Astrocyte (in vitro differentiated cells and primary cell): Measurements from ENCODE around the gene MBD5. TPM values are rescaled to one million over a fixed set of nuclear protein-coding genes. Genes with fewer than 3 reads are reported as not detected.

Source experiments
- DNase-seq: peaks from one replicate; pipeline ENCODE4 v3.0.0-alpha.2; 2010; ENCODE audit warnings: low read depth
- FAIRE-seq: peaks from 2 replicates; lab custom pipeline; 2011; peaks lifted over from hg19 to GRCh38; lab: Jason Lieb, UNC
- H2AFZ ChIP-seq: 2 replicates; pipeline ENCODE4 v1.6.0; 2012; ENCODE audit warnings: low read depth, low read length, inconsistent platforms
- H3K27ac ChIP-seq: 2 replicates; pipeline ENCODE4 v1.5.1; 2011; ENCODE audit warnings: low read depth, low read length, inconsistent platforms
- H3K27me3 ChIP-seq: 2 replicates; pipeline ENCODE4 v1.6.0; 2011; ENCODE audit warnings: low read length, inconsistent platforms; ENCODE audit not compliant: insufficient read depth
- H3K36me3 ChIP-seq: 2 replicates; pipeline ENCODE4 v1.5.1; 2011; ENCODE audit warnings: low read length, inconsistent platforms; ENCODE audit not compliant: insufficient read depth
- H3K4me1 ChIP-seq: 2 replicates; pipeline ENCODE4 v1.5.1; 2011; ENCODE audit warnings: low read length, inconsistent platforms; ENCODE audit not compliant: insufficient read depth
- H3K4me2 ChIP-seq: 2 replicates; pipeline ENCODE4 v1.6.0; 2012; ENCODE audit warnings: low read length, inconsistent platforms
- H3K4me3 ChIP-seq: 2 replicates; pipeline ENCODE4 v1.5.1; 2011; ENCODE audit warnings: low read depth, mild to moderate bottlenecking, low read length, inconsistent platforms; ENCODE audit not compliant: insufficient read depth
- H3K79me2 ChIP-seq: 2 replicates; pipeline ENCODE4 v1.6.0; 2012; ENCODE audit warnings: mild to moderate bottlenecking, low read length, inconsistent platforms; ENCODE audit not compliant: insufficient read depth
- H3K9ac ChIP-seq: 2 replicates; pipeline ENCODE4 v1.6.0; 2012; ENCODE audit warnings: mild to moderate bottlenecking, low read length, inconsistent platforms
- H3K9me3 ChIP-seq: 2 replicates; pipeline ENCODE4 v1.5.1; 2012; ENCODE audit warnings: low read depth, mild to moderate bottlenecking, low read length, inconsistent platforms; ENCODE audit not compliant: insufficient read depth
- H4K20me1 ChIP-seq: 2 replicates; pipeline ENCODE4 v1.6.0; 2012; ENCODE audit warnings: low read length, inconsistent platforms; ENCODE audit not compliant: insufficient read depth
- H3K27ac Mint-ChIP-seq: one replicate; pipeline ENCODE4 v1.8.0; 2021; ENCODE audit warnings: mild to moderate bottlenecking, mixed read lengths; ENCODE audit not compliant: unreplicated experiment
- H3K27me3 Mint-ChIP-seq: one replicate; pipeline ENCODE4 v1.8.0; 2021; ENCODE audit warnings: low read depth, mixed read lengths; ENCODE audit not compliant: unreplicated experiment
- H3K36me3 Mint-ChIP-seq: one replicate; pipeline ENCODE4 v1.8.0; 2021; ENCODE audit warnings: low read depth, mixed read lengths; ENCODE audit not compliant: unreplicated experiment
- H3K4me1 Mint-ChIP-seq: one replicate; pipeline ENCODE4 v1.8.0; 2021; ENCODE audit warnings: low read depth, mixed read lengths; ENCODE audit not compliant: unreplicated experiment
- H3K4me3 Mint-ChIP-seq: one replicate; pipeline ENCODE4 v1.8.0; 2021; ENCODE audit warnings: mild to moderate bottlenecking, moderate library complexity, mixed read lengths; ENCODE audit not compliant: unreplicated experiment
- H3K9me3 Mint-ChIP-seq: one replicate; pipeline ENCODE4 v1.8.0; 2021; ENCODE audit warnings: mild to moderate bottlenecking, mixed read lengths; ENCODE audit not compliant: unreplicated experiment
- EZH2 ChIP-seq: IDR thresholded peaks from 2 replicates; pipeline ENCODE4 v1.6.1; 2012; ENCODE audit warnings: mild to moderate bottlenecking, low read length, inconsistent platforms; ENCODE audit not compliant: insufficient read depth
- total RNA-seq: library from RNA; stranded (reverse); gene quantifications from 2 replicates; pipeline ENCODE4 v1.2.1, GENCODE V29; 2021
- TF ChIP-seq, protein P1 (sequence below): IDR thresholded peaks from 2 replicates; pipeline ENCODE4 v1.5.1; 2011; ENCODE audit warnings: low read depth, mild to moderate bottlenecking, inconsistent platforms, low read length, moderate library complexity; ENCODE audit not compliant: insufficient read depth

The MBD5 gene
- total RNA-seq, 1 donor from 2014 or later, result 53.6 TPM

DNA sequence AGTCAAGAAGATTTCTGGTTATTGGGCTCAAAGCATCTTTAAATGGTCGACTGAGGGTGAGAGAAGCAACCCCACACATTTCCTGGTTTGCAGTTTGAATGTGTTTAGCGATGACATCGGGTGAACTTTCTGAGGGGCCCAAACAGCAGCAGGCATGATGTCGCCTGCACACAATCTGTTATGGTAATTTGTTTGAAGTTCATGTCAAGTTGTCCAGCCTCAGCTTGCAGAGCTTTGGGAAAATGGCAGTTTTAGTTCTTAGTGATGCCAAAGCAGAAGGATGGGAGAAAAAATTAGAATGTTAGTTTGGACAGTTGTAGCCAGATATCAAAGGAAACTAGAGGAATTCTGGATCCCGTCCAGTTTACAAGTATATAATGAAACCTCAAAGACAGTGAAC lies 284.6 kb downstream of the MBD5 start:
- no peaks in the 10 kb centered on the region for H3K9me3 ChIP-seq
- Mint-ChIP-seq H3K27ac (no peak overlapping the region), H3K4me3 (no peak overlapping the region), H3K27me3 (no peaks in the 10 kb centered on the region), H3K4me1 (peaks cover 22% of the 10 kb centered on the region), H3K36me3 (peaks cover 2% of the 10 kb centered on the region), H3K9me3 (no peaks in the 10 kb centered on the region)
- H3K4me1 ChIP-seq, result peaks cover 11% of the 10 kb centered on the region
- DNase-seq, result no peak
- no peak overlapping the region for H3K4me2 ChIP-seq
- no peak overlapping the region for H3K9ac ChIP-seq
- no peak overlapping the region for H3K27ac ChIP-seq
- no peaks in the 10 kb centered on the region for H3K36me3 ChIP-seq
- H4K20me1 ChIP-seq, result no peaks in the 10 kb centered on the region
- no peaks in the 10 kb centered on the region for H3K27me3 ChIP-seq
- no peak for TF ChIP-seq EZH2
- TF ChIP-seq, protein P1, sequence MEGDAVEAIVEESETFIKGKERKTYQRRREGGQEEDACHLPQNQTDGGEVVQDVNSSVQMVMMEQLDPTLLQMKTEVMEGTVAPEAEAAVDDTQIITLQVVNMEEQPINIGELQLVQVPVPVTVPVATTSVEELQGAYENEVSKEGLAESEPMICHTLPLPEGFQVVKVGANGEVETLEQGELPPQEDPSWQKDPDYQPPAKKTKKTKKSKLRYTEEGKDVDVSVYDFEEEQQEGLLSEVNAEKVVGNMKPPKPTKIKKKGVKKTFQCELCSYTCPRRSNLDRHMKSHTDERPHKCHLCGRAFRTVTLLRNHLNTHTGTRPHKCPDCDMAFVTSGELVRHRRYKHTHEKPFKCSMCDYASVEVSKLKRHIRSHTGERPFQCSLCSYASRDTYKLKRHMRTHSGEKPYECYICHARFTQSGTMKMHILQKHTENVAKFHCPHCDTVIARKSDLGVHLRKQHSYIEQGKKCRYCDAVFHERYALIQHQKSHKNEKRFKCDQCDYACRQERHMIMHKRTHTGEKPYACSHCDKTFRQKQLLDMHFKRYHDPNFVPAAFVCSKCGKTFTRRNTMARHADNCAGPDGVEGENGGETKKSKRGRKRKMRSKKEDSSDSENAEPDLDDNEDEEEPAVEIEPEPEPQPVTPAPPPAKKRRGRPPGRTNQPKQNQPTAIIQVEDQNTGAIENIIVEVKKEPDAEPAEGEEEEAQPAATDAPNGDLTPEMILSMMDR, result no peak
- H3K4me3 ChIP-seq, result no peak overlapping the region
- FAIRE-seq, result no peak
- H2AFZ ChIP-seq, result no peak overlapping the region
- H3K79me2 ChIP-seq, result no peaks in the 10 kb centered on the region

- H3K4me3 Mint-ChIP-seq, result no peak overlapping the region
- Histone ChIP-seq H3K4me2 (no peak overlapping the region), H3K79me2 (no peaks in the 10 kb centered on the region), H3K27me3 (no peaks in the 10 kb centered on the region), H4K20me1 (no peaks in the 10 kb centered on the region), H3K9ac (no peak overlapping the region), H3K4me3 (no peak overlapping the region), H3K4me1 (peaks cover 7% of the 10 kb centered on the region), H3K27ac (no peak overlapping the region), H3K36me3 (no peaks in the 10 kb centered on the region), H2AFZ (no peak overlapping the region), H3K9me3 (no peaks in the 10 kb centered on the region)
- no peaks in the 10 kb centered on the region for H3K27me3 Mint-ChIP-seq
- H3K4me1 Mint-ChIP-seq, result peaks cover 17% of the 10 kb centered on the region
- FAIRE-seq (no peak), DNase-seq (no peak)
- no peaks in the 10 kb centered on the region for H3K36me3 Mint-ChIP-seq
- no peak for TF ChIP-seq EZH2
- TF ChIP-seq, protein P1, result no peak
- no peak overlapping the region for H3K27ac Mint-ChIP-seq
- H3K9me3 Mint-ChIP-seq, result no peaks in the 10 kb centered on the region
Measured at GRCh38 chr2:148306027-148306426, 285.1 kb downstream of the MBD5 start.

GRCh38 chr2:148317598-148317997 lies 296.7 kb downstream of the MBD5 start:
- no peak for FAIRE-seq
- no peaks in the 10 kb centered on the region for H3K27me3 ChIP-seq
- no peaks in the 10 kb centered on the region for H3K9me3 ChIP-seq
- H3K79me2 ChIP-seq, result no peaks in the 10 kb centered on the region
- H3K4me1 Mint-ChIP-seq, result no peaks in the 10 kb centered on the region
- H4K20me1 ChIP-seq, result peaks cover 6% of the 10 kb centered on the region
- no peak overlapping the region for H3K9ac ChIP-seq
- no peak overlapping the region for H3K4me3 Mint-ChIP-seq
- H3K4me2 ChIP-seq, result no peak overlapping the region
- no peak for DNase-seq
- H2AFZ ChIP-seq, result no peak overlapping the region
- no peaks in the 10 kb centered on the region for H3K4me1 ChIP-seq
- no peak overlapping the region for H3K27ac Mint-ChIP-seq
- H3K27me3 Mint-ChIP-seq, result no peaks in the 10 kb centered on the region
- peaks cover 3% of the 10 kb centered on the region for H3K9me3 Mint-ChIP-seq
- peaks cover 10% of the 10 kb centered on the region for H3K36me3 Mint-ChIP-seq
- H3K27ac ChIP-seq, result no peak overlapping the region
- TF ChIP-seq, protein P1, result no peak
- no peak for TF ChIP-seq EZH2
- no peaks in the 10 kb centered on the region for H3K36me3 ChIP-seq
- no peak overlapping the region for H3K4me3 ChIP-seq
